Measurements from ENCODE around the gene TGFBR3.

- TF ChIP-seq EZH2 (IDR thresholded peaks at IDR 0.05; ENCODE audit: borderline replicate concordance, low read depth, low read length, poor library complexity, severe bottlenecking) (no peak), CTCF (conservative IDR thresholded peaks at IDR 0.05; ENCODE audit: low read depth, low read length) (no peak)
These were observed 66.7 kb downstream of the TGFBR3 start for GRCh38 chr1:91819038-91819788.

All from A673 (cell line).